Measurements from ENCODE around the gene GABRP.
"Not testable (repeated sequence)": the region's sequence is repeated elsewhere in the genome, so short reads cannot be mapped to it uniquely, and the experiment has no call there.

GABRP gene

DNA sequence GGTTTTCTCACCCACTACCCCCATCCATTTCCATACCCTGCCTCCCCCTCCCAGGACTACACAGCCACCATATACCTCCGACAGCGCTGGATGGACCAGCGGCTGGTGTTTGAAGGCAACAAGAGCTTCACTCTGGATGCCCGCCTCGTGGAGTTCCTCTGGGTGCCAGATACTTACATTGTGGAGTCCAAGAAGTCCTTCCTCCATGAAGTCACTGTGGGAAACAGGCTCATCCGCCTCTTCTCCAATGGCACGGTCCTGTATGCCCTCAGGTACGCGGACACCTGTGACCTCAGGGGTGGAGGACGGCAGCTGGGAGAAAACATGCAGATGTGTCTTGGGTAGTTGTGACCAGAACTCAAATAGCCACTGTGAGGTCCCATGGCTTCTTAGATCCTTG lies 11.6 kb downstream of the GABRP start:
- no peak for DNase-seq (ENCODE audit: low read depth)

DNA sequence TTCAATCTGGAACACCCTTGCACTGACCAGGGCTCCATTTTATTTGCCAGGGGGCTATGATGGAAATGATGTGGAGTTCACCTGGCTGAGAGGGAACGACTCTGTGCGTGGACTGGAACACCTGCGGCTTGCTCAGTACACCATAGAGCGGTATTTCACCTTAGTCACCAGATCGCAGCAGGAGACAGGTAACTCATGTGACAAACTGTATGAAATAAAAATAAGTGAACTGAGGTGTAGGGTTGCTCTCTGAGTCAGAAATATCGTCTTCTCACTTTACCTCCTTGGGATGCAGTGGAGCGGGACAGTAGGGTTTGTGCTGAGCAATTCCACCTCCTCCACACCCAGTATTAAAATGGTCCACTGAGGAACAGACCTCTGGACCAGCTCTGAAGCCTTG lies 22.1 kb downstream of the GABRP start:
- no peak for DNase-seq (ENCODE audit: low read depth)

DNA sequence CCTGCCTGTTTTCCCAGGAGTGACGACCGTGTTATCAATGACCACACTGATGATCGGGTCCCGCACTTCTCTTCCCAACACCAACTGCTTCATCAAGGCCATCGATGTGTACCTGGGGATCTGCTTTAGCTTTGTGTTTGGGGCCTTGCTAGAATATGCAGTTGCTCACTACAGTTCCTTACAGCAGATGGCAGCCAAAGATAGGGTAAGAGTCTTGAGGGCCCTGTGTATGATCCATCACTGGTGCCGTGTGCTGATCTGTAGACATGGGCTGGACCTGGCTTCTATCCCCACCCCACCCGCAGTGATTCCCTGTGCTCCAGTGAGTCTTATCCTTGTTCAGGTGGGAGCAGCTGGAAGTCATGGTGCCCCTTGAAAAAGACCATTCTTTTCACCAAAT lies 26.0 kb downstream of the GABRP start:
- DNase-seq (ENCODE audit: low read depth): no peak

DNA sequence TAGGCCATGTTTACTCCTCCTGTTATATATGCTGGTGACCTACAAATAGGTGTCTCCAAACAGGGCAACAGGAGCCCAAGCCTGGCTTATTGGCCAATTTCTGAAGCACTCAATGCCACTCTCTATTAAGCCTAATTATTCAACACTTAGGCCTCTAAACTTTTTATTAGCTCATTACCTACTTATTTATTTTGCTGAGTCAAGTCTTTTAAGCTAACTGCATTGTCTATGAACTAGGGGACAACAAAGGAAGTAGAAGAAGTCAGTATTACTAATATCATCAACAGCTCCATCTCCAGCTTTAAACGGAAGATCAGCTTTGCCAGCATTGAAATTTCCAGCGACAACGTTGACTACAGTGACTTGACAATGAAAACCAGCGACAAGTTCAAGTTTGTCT lies 28.2 kb downstream of the GABRP start:
- DNase-seq (ENCODE audit: low read depth): no peak

DNA sequence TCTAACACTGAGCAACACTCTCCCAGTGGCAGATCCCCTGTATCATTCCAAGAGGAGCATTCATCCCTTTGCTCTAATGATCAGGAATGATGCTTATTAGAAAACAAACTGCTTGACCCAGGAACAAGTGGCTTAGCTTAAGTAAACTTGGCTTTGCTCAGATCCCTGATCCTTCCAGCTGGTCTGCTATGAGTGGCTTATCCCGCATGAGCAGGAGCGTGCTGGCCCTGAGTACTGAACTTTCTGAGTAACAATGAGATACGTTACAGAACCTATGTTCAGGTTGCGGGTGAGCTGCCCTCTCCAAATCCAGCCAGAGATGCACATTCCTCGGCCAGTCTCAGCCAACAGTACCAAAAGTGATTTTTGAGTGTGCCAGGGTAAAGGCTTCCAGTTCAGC lies 29.7 kb downstream of the GABRP start:
- DNase-seq (ENCODE audit: low read depth): no peak

DNA sequence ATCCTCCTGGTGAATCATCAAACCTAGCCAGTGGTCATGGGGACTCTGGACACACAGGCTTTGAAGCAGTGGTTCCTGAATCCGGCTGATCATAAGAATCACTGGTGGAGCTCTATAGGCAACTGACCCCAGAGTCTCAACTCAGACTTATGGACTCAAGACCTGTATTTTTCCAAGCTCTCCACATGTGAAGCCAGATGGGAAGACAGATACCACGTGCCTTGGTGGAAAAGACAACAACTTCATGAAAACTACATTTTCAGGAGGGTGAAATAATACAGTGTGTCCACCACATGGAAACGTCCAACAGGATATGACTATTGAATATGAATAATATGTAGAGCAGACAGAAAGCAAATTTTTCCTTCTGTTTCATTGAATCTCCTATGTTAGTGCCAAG lies 33.7 kb downstream of the GABRP start:
- no peak for DNase-seq (ENCODE audit: low read depth)

DNA sequence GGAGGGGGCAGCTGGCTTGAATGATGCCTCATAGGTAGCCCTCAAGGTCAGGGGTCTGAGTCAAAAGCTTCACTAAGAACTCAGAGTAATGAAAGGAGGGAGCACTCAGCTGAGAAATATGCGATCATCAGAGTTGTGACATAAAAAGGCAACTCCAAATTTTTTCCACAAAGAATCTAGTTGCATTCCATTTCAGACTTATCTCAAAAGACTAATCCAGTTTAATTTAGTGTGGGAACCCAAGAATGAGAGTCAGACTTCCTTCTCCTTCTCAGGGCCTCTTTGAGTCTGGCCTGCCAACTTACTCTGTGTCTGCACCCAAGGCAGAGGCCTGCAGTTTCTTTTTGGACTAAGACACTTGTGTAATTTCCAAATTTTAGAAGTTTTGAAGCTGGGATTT lies 34.7 kb downstream of the GABRP start:
- no peak for DNase-seq (ENCODE audit: low read depth)

DNA sequence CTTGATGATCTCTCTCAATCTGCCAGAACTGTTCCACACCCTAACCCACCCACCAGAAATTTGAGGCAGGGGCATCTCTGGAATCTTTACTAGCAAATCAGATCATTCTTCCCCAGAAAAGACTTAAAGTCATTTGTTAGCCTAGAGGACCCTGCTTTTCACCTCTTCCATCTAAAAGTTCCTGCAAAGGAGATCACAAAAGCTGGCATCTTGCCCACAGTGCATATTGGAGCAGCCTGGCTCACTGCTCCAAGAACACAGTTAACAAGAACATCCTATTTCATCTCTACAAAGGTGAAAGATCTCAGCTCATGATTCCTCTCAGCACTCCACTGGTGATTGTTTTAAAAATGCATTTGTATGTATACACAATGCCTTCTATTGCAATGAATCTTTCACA lies 36.3 kb downstream of the GABRP start:
- DNase-seq (ENCODE audit: low read depth): no peak

DNA sequence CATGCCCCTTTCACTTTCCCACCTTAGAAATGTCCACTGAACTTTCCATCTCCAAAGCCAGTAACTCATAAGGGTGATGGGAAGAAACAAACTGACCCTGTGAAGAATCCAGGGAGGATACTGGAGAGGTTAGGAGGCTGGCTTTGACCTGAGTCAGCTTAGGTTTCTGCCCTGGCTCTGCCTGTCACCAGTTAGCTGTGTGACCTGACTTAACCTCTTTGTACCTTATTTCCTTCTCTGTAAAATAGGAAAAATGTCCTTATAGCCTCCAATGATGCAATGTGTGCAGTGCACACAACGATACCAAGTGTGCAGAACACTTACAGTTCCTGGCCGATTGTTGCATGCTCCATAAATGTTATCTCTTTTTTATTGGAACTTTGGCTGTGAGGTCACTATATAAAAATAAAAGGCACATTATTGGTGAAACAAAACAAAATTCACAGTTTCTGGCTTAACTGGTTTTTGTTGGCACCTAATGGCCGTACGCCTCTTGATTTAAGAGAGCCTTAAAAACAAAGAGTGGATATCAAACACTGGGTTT lies 37.8 kb downstream of the GABRP start:
- no peak for DNase-seq (ENCODE audit: low read depth)

DNA sequence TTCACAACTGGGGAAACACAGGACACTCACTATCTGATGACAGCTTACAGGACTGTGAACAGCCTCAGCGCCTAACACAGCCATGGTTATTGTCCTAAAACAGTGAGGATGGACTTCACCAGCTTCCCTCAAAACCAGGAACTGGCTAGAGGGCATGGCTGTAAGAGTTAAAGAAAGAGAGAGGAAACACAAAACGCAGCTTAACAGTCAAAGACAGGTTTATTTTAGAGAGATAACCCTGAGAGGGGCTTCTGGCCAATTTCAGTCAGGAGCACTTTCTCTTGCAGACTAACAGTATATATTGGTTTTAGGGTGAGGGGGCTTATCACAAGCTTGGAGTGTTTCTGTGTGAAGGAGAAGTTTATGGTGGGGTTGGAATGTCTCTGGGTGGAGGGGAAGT lies 42.6 kb downstream of the GABRP start:
- no peak for DNase-seq (ENCODE audit: low read depth)

DNA sequence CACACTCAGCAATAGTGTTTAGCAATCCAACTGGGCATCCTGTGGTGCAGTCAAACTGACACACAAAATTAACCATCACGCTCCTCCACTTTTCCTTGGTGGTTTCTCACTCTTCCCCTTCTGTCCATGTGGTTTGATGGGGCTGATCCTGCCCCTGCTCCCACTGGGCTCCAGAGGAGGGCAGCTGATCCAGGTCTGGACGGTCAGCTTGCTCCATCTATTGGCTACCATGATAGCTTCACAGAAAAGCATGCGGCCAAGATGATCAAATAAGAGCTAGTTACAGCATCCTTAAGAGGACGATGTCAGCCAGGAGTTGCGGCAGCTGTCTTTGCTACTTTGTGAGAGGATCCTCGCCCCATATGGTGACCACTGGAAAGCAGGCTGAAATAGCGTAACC lies 48.7 kb downstream of the GABRP start:
- no peak for DNase-seq (ENCODE audit: low read depth)

DNA sequence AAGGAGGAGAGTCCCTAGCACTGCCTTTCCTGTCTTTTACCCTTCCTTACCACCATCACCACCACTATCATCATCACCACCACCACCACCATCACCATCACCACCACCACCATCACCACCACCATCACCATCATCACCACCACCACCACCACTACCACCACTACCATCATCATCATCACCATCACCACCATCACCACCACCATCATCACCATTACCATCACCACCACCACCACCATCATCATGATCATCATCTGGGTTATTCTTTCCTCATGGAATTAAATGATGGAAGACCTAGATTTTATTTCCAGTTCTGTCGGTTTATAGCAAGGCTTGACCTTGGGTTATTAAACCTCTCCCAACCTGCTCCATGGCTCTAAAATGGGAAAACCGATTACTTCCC lies 50.5 kb downstream of the GABRP start:
- DNase-seq (ENCODE audit: low read depth): not testable (repeated sequence)

DNA sequence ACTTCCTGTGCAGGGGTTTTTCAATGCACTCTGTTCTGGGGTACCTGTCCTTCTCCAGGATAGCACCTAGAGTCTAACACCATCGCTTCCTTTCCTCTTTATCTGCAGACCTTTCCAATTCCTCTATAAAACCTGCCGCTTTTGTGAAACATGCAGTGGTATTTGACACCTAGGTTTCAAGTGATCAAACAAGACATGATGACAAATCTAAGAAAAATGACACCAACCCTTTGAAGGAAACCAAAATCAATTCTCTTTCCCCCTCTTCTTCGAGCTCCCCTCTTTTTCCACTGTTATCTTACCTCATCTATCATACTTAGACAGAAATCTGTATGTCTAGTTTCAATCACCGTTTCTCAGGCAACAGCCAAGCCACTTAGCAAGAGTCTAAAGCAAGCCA lies 52.7 kb downstream of the GABRP start:
- no peak for DNase-seq (ENCODE audit: low read depth)

DNA sequence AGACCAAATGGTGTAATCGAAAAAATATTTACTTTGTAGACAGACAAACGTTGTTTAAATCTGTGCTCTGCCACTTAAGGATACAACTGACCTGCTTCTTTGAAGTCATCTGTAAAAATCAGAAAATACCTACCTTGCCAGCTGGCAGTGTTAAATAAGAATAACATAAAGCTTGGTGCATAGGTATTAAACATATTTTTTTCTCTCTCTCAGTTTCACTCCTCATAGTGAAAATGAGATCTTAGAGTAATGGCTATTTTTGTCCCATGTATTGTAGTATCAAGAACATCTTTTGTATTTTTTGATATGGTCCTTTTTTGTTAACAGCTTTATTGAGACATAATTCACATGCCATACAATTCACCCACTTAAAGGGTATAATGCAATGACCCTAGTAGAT lies 60.3 kb downstream of the GABRP start:
- DNase-seq (ENCODE audit: low read depth): no peak

DNA sequence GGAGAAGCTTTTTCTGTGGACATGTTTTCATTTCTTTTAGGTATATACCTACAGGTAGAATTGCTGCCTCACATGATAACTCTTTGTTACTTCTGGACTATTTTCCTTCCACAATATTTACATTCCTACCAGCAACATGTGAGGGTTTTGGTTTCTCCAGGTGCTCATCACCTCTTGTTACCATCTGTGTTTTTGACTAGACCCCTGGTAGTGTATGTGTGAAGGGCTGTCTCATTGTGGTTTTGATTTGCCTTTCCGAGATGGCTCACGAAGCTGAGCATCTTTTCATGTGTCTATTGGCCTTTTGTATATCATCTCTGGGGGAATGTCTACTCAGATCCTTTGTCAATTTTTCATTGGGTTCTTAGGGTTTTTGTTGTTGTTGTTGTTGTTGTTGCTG lies 61.1 kb downstream of the GABRP start:
- DNase-seq (ENCODE audit: low read depth): no peak

DNA sequence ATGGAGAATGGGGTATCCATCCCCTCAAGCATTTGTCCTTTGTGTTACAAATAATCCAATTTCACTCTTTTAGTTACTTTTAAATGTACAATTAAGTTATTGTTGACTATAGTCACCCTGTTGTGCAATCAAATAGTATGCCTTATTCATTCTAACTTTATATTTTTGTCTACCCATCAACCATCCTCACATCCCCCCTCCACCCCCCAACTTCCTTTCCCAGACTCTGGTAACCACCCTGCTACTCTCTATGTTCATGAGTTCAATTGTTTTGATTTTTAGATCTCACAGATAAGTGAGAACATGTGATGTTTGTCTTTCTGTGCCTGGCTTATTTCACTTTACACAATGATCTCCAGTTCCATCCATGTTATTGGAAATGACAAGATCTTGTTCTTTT lies 62.9 kb downstream of the GABRP start:
- no peak for DNase-seq (ENCODE audit: low read depth)

DNA sequence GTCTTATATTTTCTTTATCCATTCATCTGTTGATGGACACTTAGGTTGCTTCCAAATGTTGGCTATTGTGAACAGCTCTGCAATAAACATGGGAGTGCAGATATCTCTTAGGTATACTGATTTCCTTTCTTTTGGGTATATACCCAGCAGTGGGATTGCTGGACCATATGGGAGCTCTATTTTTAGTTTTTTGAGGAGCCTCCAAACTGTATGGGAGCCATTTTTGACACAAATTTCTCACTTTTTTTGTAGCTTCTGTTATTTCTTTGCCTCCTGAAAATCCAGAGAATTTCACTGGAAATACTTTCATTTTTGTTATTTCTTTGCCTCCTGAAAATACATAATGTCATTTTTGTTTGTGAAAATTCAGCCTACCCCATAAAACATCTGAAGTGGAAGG lies 63.3 kb downstream of the GABRP start:
- DNase-seq (ENCODE audit: low read depth): no peak

DNA sequence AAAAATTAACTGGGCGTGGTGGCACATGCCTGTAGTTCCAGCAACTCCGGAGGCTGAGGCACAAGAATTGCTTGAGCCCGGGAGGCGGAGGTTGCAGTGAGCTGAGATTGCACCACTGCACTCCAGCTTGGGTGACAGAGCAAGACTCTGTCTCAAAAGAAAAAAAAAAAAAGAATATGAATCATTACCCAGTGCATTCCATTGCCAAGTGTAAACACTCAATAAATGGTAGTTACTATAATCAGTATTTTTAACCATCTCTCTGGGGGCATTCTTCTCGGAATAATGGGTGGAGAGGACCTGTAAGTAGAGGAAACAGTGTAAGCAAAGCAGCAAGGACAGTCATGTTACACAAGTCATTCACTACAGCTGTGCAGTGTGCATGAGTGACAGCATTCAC lies 64.5 kb downstream of the GABRP start:
- DNase-seq (ENCODE audit: low read depth): no peak

DNA sequence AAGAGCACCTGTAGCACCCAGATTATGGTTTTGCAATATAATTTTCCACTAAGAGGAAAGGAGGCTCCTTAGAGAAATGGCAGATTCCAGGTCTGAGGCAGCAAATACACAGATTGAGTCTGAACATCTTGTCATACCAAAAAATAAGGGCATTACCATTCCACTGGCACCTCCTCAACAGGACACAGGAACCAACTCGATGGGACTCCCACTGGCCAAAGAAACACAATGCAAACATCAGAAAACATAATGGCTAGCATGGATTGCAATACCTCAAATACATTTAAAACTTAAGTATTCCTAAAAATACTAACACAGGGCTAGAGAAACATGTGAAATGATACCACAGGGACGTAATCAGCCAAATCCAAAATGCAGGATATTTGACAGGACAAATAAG lies 65.8 kb downstream of the GABRP start:
- DNase-seq (ENCODE audit: low read depth): no peak

DNA sequence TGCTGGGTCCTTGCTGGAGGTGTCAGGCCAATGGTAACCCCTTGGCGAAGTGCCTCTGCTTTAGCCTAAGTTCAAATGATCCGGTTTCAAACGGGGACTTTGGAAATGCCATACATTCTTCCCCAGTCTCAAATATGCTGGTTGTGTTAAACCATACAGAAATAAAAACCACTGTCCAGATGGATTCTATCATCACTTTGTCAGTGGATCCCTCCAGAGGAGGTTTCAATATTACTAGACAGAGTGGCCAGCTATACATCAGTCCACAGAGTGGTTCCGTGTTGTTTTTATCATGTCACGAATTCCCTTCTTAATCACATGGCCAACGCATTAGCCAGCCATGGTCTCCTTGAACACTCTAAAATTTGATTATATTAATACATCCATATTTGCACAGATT lies 71.0 kb downstream of the GABRP start:
- no peak for DNase-seq (ENCODE audit: low read depth)

DNA sequence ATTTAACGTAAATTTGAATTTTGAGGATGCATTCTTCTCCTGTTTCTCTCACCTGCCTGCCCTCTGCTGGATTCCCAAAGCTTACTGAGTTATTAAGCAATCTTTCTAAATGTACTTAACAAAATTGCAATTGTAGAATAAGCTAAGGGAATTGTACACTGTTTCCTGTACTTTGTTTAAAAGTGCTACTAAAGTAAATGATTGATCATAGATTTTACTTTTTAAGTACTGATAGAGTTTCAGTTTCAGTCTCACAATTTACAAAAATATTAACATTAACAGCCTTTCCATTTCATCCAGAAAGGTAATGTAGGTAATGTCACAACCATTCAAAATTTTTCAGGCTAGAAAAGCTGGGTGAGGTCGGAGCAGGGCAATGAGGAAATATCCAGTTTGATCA lies 73.5 kb downstream of the GABRP start:
- DNase-seq (ENCODE audit: low read depth): no peak

DNA sequence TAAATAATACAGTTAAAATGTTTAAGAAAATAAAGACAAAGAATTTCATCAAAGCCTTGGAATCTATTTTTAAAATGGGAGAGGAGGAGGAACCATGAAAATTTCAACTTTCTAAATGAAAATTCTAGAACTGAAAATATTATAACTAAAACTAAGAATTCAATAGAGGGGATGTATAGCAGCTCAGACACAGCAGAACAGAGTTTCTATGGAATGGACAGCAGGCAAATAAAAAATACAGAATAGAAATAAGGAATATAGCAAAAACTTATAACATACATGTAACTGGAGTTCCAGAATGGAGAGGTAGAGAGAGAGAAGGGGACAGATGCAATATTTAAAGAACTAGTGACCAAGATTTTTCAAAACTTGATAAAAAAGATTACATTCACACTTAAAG lies 76.9 kb downstream of the GABRP start:
- DNase-seq (ENCODE audit: low read depth): no peak

DNA sequence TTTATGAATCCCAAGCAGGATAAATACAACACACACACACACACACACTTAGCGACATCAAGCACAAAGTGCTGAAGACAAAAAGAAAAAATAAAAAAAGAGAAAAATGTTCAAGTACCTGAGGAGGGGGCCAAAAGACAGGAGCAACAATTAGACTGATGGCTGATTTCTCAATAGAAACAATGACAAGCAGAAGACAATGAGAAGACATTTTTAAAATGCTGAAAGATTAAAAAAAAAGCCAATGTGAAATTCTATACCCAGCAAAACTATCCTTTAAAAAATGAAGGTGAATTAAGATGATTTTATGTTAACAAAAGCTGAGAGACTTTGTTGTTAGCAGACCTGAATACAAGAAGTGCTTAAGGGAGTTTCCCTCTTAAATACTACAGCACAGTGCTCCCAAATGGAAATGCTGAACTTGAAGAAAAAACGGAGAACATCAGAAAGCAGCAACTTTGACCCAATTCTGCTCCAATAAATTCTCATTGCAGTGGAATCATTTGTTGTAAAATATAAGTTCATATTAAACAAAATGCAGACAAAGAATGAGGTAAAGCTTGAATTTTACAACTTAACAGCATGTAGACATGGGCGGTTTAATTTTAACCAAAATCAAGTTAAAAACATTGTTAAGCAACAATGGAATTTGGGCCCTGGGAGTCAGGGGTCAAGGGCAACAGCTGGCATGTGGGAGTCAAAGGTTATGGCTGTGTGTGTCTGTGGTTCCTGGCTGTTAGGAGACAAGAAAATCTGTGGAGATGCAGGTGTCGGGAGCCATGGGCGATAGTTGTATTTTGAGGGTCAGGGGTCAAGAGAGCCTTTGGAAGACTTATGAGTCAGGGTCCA lies 77.5 kb downstream of the GABRP start:
- DNase-seq (ENCODE audit: low read depth): no peak

DNA sequence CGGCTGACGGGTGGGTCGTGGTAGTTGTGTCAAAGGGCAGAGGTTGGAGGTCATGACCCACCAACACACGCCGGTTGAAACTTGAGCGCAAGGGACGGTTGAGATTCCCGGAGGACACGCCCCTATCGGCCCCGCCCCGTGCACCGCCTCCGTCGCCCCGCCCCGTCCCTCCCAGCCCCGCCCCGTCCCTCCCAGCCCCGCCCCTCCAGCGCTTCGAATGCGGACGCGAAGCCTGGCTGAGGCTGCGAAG lies 78.1 kb downstream of the GABRP start:
- no peak for DNase-seq (ENCODE audit: low read depth)

Measured in activated T-cell treated with anti-CD3 and anti-CD28 coated beads for 24 hours (primary cell).